ENCODE results near the gene TGFB1I1.
"Not testable (repeated sequence)": the region's sequence is repeated elsewhere in the genome, so short reads cannot be mapped to it uniquely, and the experiment has no call there.

Gene TGFB1I1

GRCh38 chr16:31519759-31520431 lies 47.9 kb downstream of the TGFB1I1 start:
- no peak for DNase-seq

- no peak for DNase-seq
These were observed 49.4 kb downstream of the TGFB1I1 start for GRCh38 chr16:31521368-31521767.

- no peak for DNase-seq
These were observed 50.1 kb downstream of the TGFB1I1 start for GRCh38 chr16:31522071-31522470.

- not testable (repeated sequence) for DNase-seq
These were observed 51.8 kb downstream of the TGFB1I1 start for GRCh38 chr16:31523768-31524167.

GRCh38 chr16:31525113-31525512 lies 53.2 kb downstream of the TGFB1I1 start:
- DNase-seq = no peak

Measured in NCI-H510A treated with DMSO at 0.1 percent for 48 hours (cell line).